Endothelial cell of coronary artery (primary cell): ENCODE results near the gene ETV4. TPM values are rescaled to one million over a fixed set of nuclear protein-coding genes. Genes with fewer than 3 reads are reported as not detected.

Experiments
- total RNA-seq: library from RNA; depleted of rRNA; stranded (reverse); fragments of >200 nt; gene quantifications from 2 replicates; pipeline ENCODE4 v1.2.3, GENCODE V29; 2014

ETV4 gene
- 2.7 and 6.4 TPM in 2 replicates for total RNA-seq

GRCh38 chr17:43546319-43547188, at the start of gene ETV4:
Gene ETV4, minus strand, starts transcription at chr17:43546340. Its CDS starts 723 bp downstream, at chr17:43545617.

DNA sequence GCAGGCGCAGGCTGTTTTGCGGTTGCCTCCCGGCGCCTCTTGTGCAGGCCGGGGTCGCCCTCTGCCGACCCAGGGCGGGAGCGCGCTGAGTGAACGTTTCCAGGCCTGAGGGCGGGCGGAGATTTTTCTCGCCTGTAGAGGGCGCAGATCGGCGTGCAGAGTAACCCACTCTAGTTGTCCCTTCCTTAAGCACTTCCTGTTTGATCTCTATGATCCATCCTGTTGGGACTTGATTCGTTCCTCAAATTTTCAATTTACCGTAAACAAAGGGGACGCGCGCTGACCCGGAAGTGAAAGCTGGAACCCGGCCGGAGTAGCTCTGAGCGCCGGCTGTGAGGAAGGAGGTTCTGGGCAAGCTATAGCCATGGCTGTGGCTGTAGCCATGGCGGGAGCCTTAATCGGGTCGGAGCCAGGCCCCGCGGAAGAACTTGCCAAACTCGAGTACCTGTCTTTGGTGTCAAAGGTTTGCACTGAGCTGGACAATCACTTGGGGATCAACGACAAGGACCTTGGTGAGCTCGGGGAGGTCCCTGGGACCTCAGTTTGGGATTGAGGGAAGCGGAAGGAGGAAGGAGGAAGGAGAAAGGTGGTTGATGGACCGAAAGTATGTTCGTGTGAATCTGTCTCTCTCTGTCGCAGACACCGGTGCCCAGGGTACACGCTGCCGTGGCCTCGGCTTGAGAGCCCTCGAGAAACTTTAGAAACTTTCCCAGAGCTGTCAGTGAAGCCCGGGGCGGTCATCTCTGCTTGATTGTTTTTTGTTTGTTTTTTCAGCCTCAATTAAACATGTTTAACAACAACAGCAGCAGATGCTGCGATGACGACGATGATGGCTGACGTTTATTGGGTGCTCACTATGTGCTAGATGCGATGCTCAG, 62.2 kb downstream of the ETV4 start, which contains the start of gene DHX8:
TSS of gene DHX8 (plus strand) at position 302 of the 878 bp plus-strand sequence. CDS start at position 365, 63 bp downstream.

Other genes with a start within 250 kb of the ETV4 start
- gene ARL4D, start 147.3 kb downstream of the ETV4 start, total RNA-seq: 4.3 and 6.5 TPM in 2 replicates
- gene DHX8, start 62.4 kb downstream of the ETV4 start, total RNA-seq: 40.5 and 48.5 TPM in 2 replicates
- not detected in 2 replicates for gene MEOX1, start 115.6 kb upstream of the ETV4 start, total RNA-seq
- gene SOST, start 212.5 kb upstream of the ETV4 start, total RNA-seq: not detected in 2 replicates
- 47.4 and 60.8 TPM in 2 replicates for gene DUSP3, start 232.6 kb upstream of the ETV4 start, total RNA-seq
- gene CFAP97D1, start 234.1 kb upstream of the ETV4 start, total RNA-seq: under 0.01 TPM in 1 of 2 replicates, not detected in the other